Chondrocyte (in vitro differentiated cells): ENCODE data around the gene FFAR1. TPM values are rescaled to one million over a fixed set of nuclear protein-coding genes. Genes with fewer than 3 reads are reported as not detected.
A peak's percentile ranks its signal among the peaks of the same experiment; 100 is the strongest.

Source experiments
- DNase-seq: peaks from one replicate; pipeline ENCODE4 v3.0.0; 2021; ENCODE audit warnings: mixed read lengths, low spot score
- H3K27ac Mint-ChIP-seq: one replicate; pipeline ENCODE4 v1.8.0; 2021; ENCODE audit warnings: mild to moderate bottlenecking, moderate library complexity, mixed read lengths; ENCODE audit not compliant: unreplicated experiment
- H3K27me3 Mint-ChIP-seq: 2 replicates; pipeline ENCODE4 v1.8.0; 2021; ENCODE audit warnings: low read depth, mixed read lengths
- H3K36me3 Mint-ChIP-seq: 2 replicates; pipeline ENCODE4 v1.8.0; 2021; ENCODE audit warnings: low read depth, mixed read lengths
- H3K4me1 Mint-ChIP-seq: 2 replicates; pipeline ENCODE4 v1.8.0; 2021; ENCODE audit warnings: low read depth, mild to moderate bottlenecking, mixed read lengths
- H3K4me3 Mint-ChIP-seq: one replicate; pipeline ENCODE4 v1.8.0; 2021; ENCODE audit warnings: mild to moderate bottlenecking, moderate library complexity, mixed read lengths; ENCODE audit not compliant: unreplicated experiment
- H3K9me3 Mint-ChIP-seq: 2 replicates; pipeline ENCODE4 v1.8.0; 2021; ENCODE audit warnings: low read depth, mixed read lengths
- CTCF ChIP-seq: fragments of 200-600 bp; sonication (generic); IDR thresholded peaks from 2 replicates; pipeline ENCODE4 v1.5.0; 2021; ENCODE audit warnings: antibody characterized with exemption, mild to moderate bottlenecking, moderate library complexity
- total RNA-seq: library from RNA; stranded (reverse); gene quantifications from 3 replicates; pipeline ENCODE4 v1.2.1, GENCODE V29; 2021

The FFAR1 gene
- total RNA-seq, 1 donor from 2014 or later = not detected

GRCh38 chr19:35321291-35321690, 26.4 kb upstream of the FFAR1 start:
- Mint-ChIP-seq H3K27me3 (peaks cover 12% of the 10 kb centered on the region), H3K36me3 (no peaks in the 10 kb centered on the region), H3K27ac (no peak overlapping the region), H3K4me3 (no peak overlapping the region), H3K9me3 (peaks cover 3% of the 10 kb centered on the region), H3K4me1 (peaks cover 11% of the 10 kb centered on the region)
- no peak for TF ChIP-seq CTCF
- no peak for DNase-seq

GRCh38 chr19:35322014-35322413, 25.7 kb upstream of the FFAR1 start:
- Mint-ChIP-seq H3K4me1 (peaks cover 11% of the 10 kb centered on the region), H3K9me3 (peaks cover 3% of the 10 kb centered on the region)

GRCh38 chr19:35327642-35328041, 20.1 kb upstream of the FFAR1 start:
- H3K4me1 Mint-ChIP-seq = no peaks in the 10 kb centered on the region
- H3K4me3 Mint-ChIP-seq = no peak overlapping the region
- H3K27ac Mint-ChIP-seq = no peak overlapping the region
- H3K36me3 Mint-ChIP-seq = no peaks in the 10 kb centered on the region
- no peak for DNase-seq
- peaks cover 33% of the 10 kb centered on the region for H3K27me3 Mint-ChIP-seq
- peak; percentile 23 for TF ChIP-seq CTCF
- no peaks in the 10 kb centered on the region for H3K9me3 Mint-ChIP-seq

More at GRCh38 chr19:35322014-35322413, 25.7 kb upstream of the FFAR1 start:
- TF ChIP-seq CTCF = no peak
- DNase-seq = no peak
- Mint-ChIP-seq H3K36me3 (no peaks in the 10 kb centered on the region), H3K27ac (no peak overlapping the region), H3K27me3 (peaks cover 14% of the 10 kb centered on the region), H3K4me3 (no peak overlapping the region)

- Mint-ChIP-seq H3K36me3 (no peaks in the 10 kb centered on the region), H3K4me3 (no peak within 1 kb of the TSS), H3K4me1 (no peaks in the 10 kb centered on the region), H3K9me3 (no peaks in the 10 kb centered on the region), H3K27me3 (peaks cover 41% of the 10 kb centered on the region), H3K27ac (no peak within 1 kb of the TSS)
- no peak for DNase-seq
- no peak for TF ChIP-seq CTCF
These were observed 18.8 kb upstream of the FFAR1 start, which contains the start of gene CD22 for GRCh38 chr19:35328851-35329285. Gene CD22, plus strand, starts transcription at chr19:35329187. Its CDS starts 2,854 bp downstream, at chr19:35332041.

- Mint-ChIP-seq H3K9me3 (no peaks in the 10 kb centered on the region), H3K4me1 (no peaks in the 10 kb centered on the region), H3K4me3 (no peak overlapping the region), H3K36me3 (no peaks in the 10 kb centered on the region), H3K27me3 (peaks cover 46% of the 10 kb centered on the region), H3K27ac (no peak overlapping the region)
- TF ChIP-seq CTCF = no peak
- no peak for DNase-seq
These were observed 18.4 kb upstream of the FFAR1 start for GRCh38 chr19:35329323-35329722.
